HepG2 (cell line): ENCODE measurements around the gene OR13J1.

Source experiments
- CREB1 ChIP-seq, 2 experiments: fragments of 450-650 bp in 1 of 2; IDR thresholded peaks; 2 replicates each; pipeline ENCODE4 v1.6.1; 2016 to 2017; ENCODE audit warnings: control low read depth in 1 of 2, mild to moderate bottlenecking in 1 of 2, missing compliant biosample characterization in 1 of 2, missing genetic modification characterization in 1 of 2
- CREM ChIP-seq, 2 experiments: sonication (generic) in 1 of 2; formaldehyde crosslinking in 1 of 2; IDR thresholded peaks; 2 replicates each; pipeline versions ENCODE4 v1.4.0 to v1.6.1; 2016 to 2020; ENCODE audit warnings: antibody characterized with exemption in 1 of 2, mild to moderate bottlenecking in 1 of 2, missing genetic modification reagents in 1 of 2
- EZH2 ChIP-seq: conservative IDR thresholded peaks from 2 replicates; pipeline ENCODE4 v1.6.1; 2012; ENCODE audit warnings: mild to moderate bottlenecking, low read depth, low read length, moderate library complexity
- HOXA5 ChIP-seq: sonication (generic); formaldehyde crosslinking; IDR thresholded peaks from 2 replicates; pipeline ENCODE4 v1.4.0; 2020; ENCODE audit warnings: missing genetic modification reagents
- NPAS2 ChIP-seq: sonication (generic); formaldehyde crosslinking; IDR thresholded peaks from 2 replicates; pipeline ENCODE4 v1.8.0; 2022; ENCODE audit warnings: mild to moderate bottlenecking, missing genetic modification reagents, borderline replicate concordance
- NR2C2 ChIP-seq: sonication (generic); formaldehyde crosslinking; IDR thresholded peaks from 2 replicates; pipeline ENCODE4 v1.4.0; 2020; ENCODE audit warnings: missing genetic modification reagents, mild to moderate bottlenecking, moderate library complexity, borderline replicate concordance
- SNAI1 ChIP-seq: sonication (generic); formaldehyde crosslinking; IDR thresholded peaks from 2 replicates; pipeline ENCODE4 v1.5.0; 2020; ENCODE audit warnings: mild to moderate bottlenecking, missing genetic modification reagents, borderline replicate concordance
- TAF15 ChIP-seq: fragments of 200-400 bp; formaldehyde crosslinking; IDR thresholded peaks from one replicate; pipeline ENCODE4 v1.6.1; 2018; ENCODE audit warnings: mild to moderate bottlenecking, low read depth, low read length; ENCODE audit not compliant: poor library complexity, severe bottlenecking
- TF ChIP-seq, protein P1 (sequence below): sonication (generic); formaldehyde crosslinking; IDR thresholded peaks from 2 replicates; pipeline ENCODE4 v1.4.0; 2020; ENCODE audit warnings: missing genetic modification reagents
- TF ChIP-seq, protein P2 (sequence below): fragments of 450-650 bp; IDR thresholded peaks from 2 replicates; pipeline ENCODE4 v1.6.1; 2017; ENCODE audit warnings: mild to moderate bottlenecking

DNA sequence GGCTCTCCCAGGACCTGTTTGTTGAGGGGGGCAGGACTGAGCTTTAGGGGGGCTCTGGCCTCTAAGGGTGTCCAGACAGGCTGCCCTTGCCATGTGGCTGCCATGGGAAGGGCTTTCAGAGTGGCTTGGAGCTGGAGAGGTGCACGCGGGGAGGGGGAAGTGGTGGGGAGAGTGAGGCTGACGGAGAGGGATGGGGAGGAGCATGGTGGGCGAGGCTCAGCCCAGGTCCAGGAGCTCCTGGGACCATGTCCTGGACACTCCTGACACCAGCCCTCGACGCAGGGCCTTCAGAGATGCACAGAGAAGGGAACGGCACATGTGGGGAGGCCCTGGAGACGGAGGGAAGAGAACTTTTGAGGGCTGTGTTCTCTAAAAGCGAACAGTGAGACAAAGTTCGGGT, 41.5 kb upstream of the OR13J1 start:
- TF ChIP-seq SNAI1 (CRISPR knock-in tag): no peak
- TF ChIP-seq CREB1 (IDR thresholded peaks at IDR 0.05): no peak
- no peak for TF ChIP-seq CREB1 (CRISPR knock-in tag; IDR thresholded peaks at IDR 0.05)
- TF ChIP-seq NR2C2 (CRISPR knock-in tag): no peak
- no peak for TF ChIP-seq HOXA5
- TF ChIP-seq EZH2: no peak
- TF ChIP-seq CREM (IDR thresholded peaks at IDR 0.05): no peak
- TF ChIP-seq CREM (CRISPR knock-in tag; IDR thresholded peaks at IDR 0.05): no peak
- TF ChIP-seq, protein P1, sequence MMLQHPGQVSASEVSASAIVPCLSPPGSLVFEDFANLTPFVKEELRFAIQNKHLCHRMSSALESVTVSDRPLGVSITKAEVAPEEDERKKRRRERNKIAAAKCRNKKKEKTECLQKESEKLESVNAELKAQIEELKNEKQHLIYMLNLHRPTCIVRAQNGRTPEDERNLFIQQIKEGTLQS: no peak
- TF ChIP-seq NPAS2 (CRISPR knock-in tag): no peak
- TF ChIP-seq, protein P2, sequence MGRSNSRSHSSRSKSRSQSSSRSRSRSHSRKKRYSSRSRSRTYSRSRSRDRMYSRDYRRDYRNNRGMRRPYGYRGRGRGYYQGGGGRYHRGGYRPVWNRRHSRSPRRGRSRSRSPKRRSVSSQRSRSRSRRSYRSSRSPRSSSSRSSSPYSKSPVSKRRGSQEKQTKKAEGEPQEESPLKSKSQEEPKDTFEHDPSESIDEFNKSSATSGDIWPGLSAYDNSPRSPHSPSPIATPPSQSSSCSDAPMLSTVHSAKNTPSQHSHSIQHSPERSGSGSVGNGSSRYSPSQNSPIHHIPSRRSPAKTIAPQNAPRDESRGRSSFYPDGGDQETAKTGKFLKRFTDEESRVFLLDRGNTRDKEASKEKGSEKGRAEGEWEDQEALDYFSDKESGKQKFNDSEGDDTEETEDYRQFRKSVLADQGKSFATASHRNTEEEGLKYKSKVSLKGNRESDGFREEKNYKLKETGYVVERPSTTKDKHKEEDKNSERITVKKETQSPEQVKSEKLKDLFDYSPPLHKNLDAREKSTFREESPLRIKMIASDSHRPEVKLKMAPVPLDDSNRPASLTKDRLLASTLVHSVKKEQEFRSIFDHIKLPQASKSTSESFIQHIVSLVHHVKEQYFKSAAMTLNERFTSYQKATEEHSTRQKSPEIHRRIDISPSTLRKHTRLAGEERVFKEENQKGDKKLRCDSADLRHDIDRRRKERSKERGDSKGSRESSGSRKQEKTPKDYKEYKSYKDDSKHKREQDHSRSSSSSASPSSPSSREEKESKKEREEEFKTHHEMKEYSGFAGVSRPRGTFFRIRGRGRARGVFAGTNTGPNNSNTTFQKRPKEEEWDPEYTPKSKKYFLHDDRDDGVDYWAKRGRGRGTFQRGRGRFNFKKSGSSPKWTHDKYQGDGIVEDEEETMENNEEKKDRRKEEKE: no peak
- TF ChIP-seq TAF15: no peak
